ENCODE results near the gene CCNY. TPM values are rescaled to one million over a fixed set of nuclear protein-coding genes. Genes with fewer than 3 reads are reported as not detected.

Gene CCNY
- total RNA-seq, 4 donors from 2014 or later, result 37.5 to 56.3 (median 43.9) TPM

DNA sequence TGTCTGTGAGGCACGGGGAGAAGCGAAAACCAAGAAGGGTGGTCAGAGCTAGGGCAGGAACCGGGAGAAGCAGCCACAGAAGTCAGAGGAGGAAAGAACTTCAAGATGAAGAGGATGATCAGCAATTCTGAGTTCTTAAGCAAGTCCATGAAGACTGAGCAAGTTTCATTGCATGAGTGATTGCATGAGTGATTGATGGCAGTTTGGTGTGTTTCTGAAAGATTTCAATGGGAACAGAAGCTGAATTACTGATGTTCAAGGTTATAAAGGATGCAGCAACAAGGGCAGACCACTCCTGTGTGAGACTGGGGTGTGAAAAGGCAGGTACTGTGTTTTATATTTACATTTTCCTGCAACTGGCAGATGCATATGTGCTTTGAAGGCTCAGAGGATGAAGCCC, 35.4 kb downstream of the CCNY start:
- TF ChIP-seq, protein P1, sequence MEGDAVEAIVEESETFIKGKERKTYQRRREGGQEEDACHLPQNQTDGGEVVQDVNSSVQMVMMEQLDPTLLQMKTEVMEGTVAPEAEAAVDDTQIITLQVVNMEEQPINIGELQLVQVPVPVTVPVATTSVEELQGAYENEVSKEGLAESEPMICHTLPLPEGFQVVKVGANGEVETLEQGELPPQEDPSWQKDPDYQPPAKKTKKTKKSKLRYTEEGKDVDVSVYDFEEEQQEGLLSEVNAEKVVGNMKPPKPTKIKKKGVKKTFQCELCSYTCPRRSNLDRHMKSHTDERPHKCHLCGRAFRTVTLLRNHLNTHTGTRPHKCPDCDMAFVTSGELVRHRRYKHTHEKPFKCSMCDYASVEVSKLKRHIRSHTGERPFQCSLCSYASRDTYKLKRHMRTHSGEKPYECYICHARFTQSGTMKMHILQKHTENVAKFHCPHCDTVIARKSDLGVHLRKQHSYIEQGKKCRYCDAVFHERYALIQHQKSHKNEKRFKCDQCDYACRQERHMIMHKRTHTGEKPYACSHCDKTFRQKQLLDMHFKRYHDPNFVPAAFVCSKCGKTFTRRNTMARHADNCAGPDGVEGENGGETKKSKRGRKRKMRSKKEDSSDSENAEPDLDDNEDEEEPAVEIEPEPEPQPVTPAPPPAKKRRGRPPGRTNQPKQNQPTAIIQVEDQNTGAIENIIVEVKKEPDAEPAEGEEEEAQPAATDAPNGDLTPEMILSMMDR (IDR thresholded peaks at IDR 0.05), result no peak
- no peak for TF ChIP-seq POLR2A (IDR thresholded peaks at IDR 0.05)
- Histone ChIP-seq H3K36me3 (no peaks in the 10 kb centered on the region), H3K27ac (peak overlapping the region; percentile 4 to 66 (median 47)), H3K4me3 (replicated peaks in 1 of 3) (no peak overlapping the region), H3K27me3 (no peaks in the 10 kb centered on the region), H3K9me3 (no peaks in the 10 kb centered on the region), H3K4me1 (peaks cover 18 to 45% of the 10 kb centered on the region in 2 donors)
- 73 to 78% methylated on average over 3 of the region's 3 CpGs for WGBS, 2 donors
- DNase-seq, result no peak
- intact Hi-C loops (cut with DNase I), result no loop called here

- peak overlapping the region; percentile 47 to 66 (median 61) for H3K27ac ChIP-seq
- no peaks in the 10 kb centered on the region for H3K9me3 ChIP-seq
- peak; percentile 70 to 74 for DNase-seq
These were observed 36.0 kb downstream of the CCNY start for GRCh38 chr10:35372329-35372728.

GRCh38 chr10:35375091-35375765, 38.9 kb downstream of the CCNY start:
- Histone ChIP-seq H3K27ac (no peak overlapping the region), H3K9me3 (no peaks in the 10 kb centered on the region), H3K27me3 (no peaks in the 10 kb centered on the region), H3K36me3 (no peaks in the 10 kb centered on the region), H3K4me1 (peaks cover 10 to 46% of the 10 kb centered on the region in 2 donors), H3K4me3 (replicated peaks in 1 of 3) (no peak overlapping the region)
- DNase-seq, result no peak
- WGBS, 2 donors, result 95 to 100% methylated on average over 1 of the region's 1 CpG
- intact Hi-C loops (cut with DNase I), result no loop called here
- TF ChIP-seq, protein P1 (IDR thresholded peaks at IDR 0.05), result no peak
- no peak for TF ChIP-seq POLR2A (IDR thresholded peaks at IDR 0.05)

More at GRCh38 chr10:35372329-35372728, 36.0 kb downstream of the CCNY start:
- intact Hi-C loops (cut with DNase I), result no loop called here
- H3K4me3 ChIP-seq (replicated peaks in 1 of 3), result no peak overlapping the region
- WGBS, 2 donors, result 30 to 37% methylated on average over 5 of the region's 5 CpGs
- TF ChIP-seq, protein P1 (IDR thresholded peaks at IDR 0.05), result no peak
- TF ChIP-seq POLR2A (IDR thresholded peaks at IDR 0.05), result no peak
- H3K27me3 ChIP-seq, result no peaks in the 10 kb centered on the region
- no peaks in the 10 kb centered on the region for H3K36me3 ChIP-seq
- peaks cover 18 to 45% of the 10 kb centered on the region in 2 donors for H3K4me1 ChIP-seq

GRCh38 chr10:35377050-35377728, 40.9 kb downstream of the CCNY start:
- TF ChIP-seq POLR2A (IDR thresholded peaks at IDR 0.05), result no peak
- TF ChIP-seq, protein P1 (IDR thresholded peaks at IDR 0.05), result no peak
- Histone ChIP-seq H3K4me3 (replicated peaks in 1 of 3) (no peak overlapping the region), H3K36me3 (no peaks in the 10 kb centered on the region), H3K4me1 (peaks cover 2 to 36% of the 10 kb centered on the region in 2 donors), H3K27me3 (no peaks in the 10 kb centered on the region), H3K9me3 (no peaks in the 10 kb centered on the region), H3K27ac (no peak overlapping the region)
- intact Hi-C loops (cut with DNase I), result no loop called here
- 90 to 92% methylated on average over 5 of the region's 5 CpGs for WGBS, 2 donors
- DNase-seq, result no peak
